Measurements from ENCODE around the gene NTN4.
A peak's percentile ranks its signal among the peaks of the same experiment; 100 is the strongest.
"Not testable (repeated sequence)": the region's sequence is repeated elsewhere in the genome, so short reads cannot be mapped to it uniquely, and the experiment has no call there.

NTN4 gene

GRCh38 chr12:95712269-95712668, 78.3 kb downstream of the NTN4 start:
- no peak for DNase-seq (ENCODE audit: low read depth, low spot score)

GRCh38 chr12:95710386-95710785, 80.2 kb downstream of the NTN4 start:
- DNase-seq (ENCODE audit: low read depth, low spot score): no peak

- no peak for DNase-seq (ENCODE audit: low read depth, low spot score)
These were observed 81.4 kb downstream of the NTN4 start for GRCh38 chr12:95709152-95709551.

GRCh38 chr12:95705143-95705542, 85.4 kb downstream of the NTN4 start:
- no peak for DNase-seq (ENCODE audit: low read depth, low spot score)

- no peak for DNase-seq (ENCODE audit: low read depth, low spot score)
These were observed 86.6 kb downstream of the NTN4 start for GRCh38 chr12:95703986-95704385.

- DNase-seq (ENCODE audit: low read depth, low spot score): no peak
These were observed 88.7 kb downstream of the NTN4 start for GRCh38 chr12:95701722-95702418.

- peak; percentile 37 for DNase-seq (ENCODE audit: low read depth, low spot score)
These were observed 89.3 kb downstream of the NTN4 start for GRCh38 chr12:95701275-95701674.

GRCh38 chr12:95700316-95700785, 90.2 kb downstream of the NTN4 start:
- peak; percentile 89 for DNase-seq (ENCODE audit: low read depth, low spot score)

GRCh38 chr12:95699579-95699978, 91.0 kb downstream of the NTN4 start:
- DNase-seq (ENCODE audit: low read depth, low spot score): no peak

- peak; percentile 36 for DNase-seq (ENCODE audit: low read depth, low spot score)
These were observed 96.4 kb downstream of the NTN4 start for GRCh38 chr12:95694136-95694535.

- no peak for DNase-seq (ENCODE audit: low read depth, low spot score)
These were observed 96.9 kb downstream of the NTN4 start for GRCh38 chr12:95693689-95694088.

- DNase-seq (ENCODE audit: low read depth, low spot score): no peak
These were observed 99.5 kb downstream of the NTN4 start for GRCh38 chr12:95690861-95691635.

- DNase-seq (ENCODE audit: low read depth, low spot score): no peak
These were observed 102.6 kb downstream of the NTN4 start for GRCh38 chr12:95687937-95688336.

- DNase-seq (ENCODE audit: low read depth, low spot score): no peak
These were observed 107.1 kb downstream of the NTN4 start for GRCh38 chr12:95683418-95683817.

- DNase-seq (ENCODE audit: low read depth, low spot score): no peak
These were observed 109.3 kb downstream of the NTN4 start for GRCh38 chr12:95681210-95681765.

GRCh38 chr12:95678684-95679083, 111.9 kb downstream of the NTN4 start:
- DNase-seq (ENCODE audit: low read depth, low spot score): no peak

- DNase-seq (ENCODE audit: low read depth, low spot score): not testable (repeated sequence)
These were observed 112.8 kb downstream of the NTN4 start for GRCh38 chr12:95677782-95678181.

- DNase-seq (ENCODE audit: low read depth, low spot score): peak; percentile 40
These were observed 115.9 kb downstream of the NTN4 start for GRCh38 chr12:95674631-95675030.

- DNase-seq (ENCODE audit: low read depth, low spot score): no peak
These were observed 116.4 kb downstream of the NTN4 start for GRCh38 chr12:95674163-95674562.

GRCh38 chr12:95673576-95673975, 117.0 kb downstream of the NTN4 start:
- DNase-seq (ENCODE audit: low read depth, low spot score): no peak

- DNase-seq (ENCODE audit: low read depth, low spot score): no peak
These were observed 118.4 kb downstream of the NTN4 start for GRCh38 chr12:95672166-95672565.

GRCh38 chr12:95671265-95671664, 119.3 kb downstream of the NTN4 start:
- no peak for DNase-seq (ENCODE audit: low read depth, low spot score)

- DNase-seq (ENCODE audit: low read depth, low spot score): peak; percentile 51
These were observed 127.0 kb downstream of the NTN4 start for GRCh38 chr12:95663525-95663924.

Data from astrocyte of the hippocampus (primary cell).